Measurements from ENCODE around the gene GKAP1. TPM values are rescaled to one million over a fixed set of nuclear protein-coding genes. Genes with fewer than 3 reads are reported as not detected.

GKAP1 gene
- polyA plus RNA-seq, 4 donors = 15.7 to 24.7 (median 19.6) TPM

Other genes with a start within 250 kb of the GKAP1 start
- 10 to 100 TPM; 10.4 to 16.0 (median 13.1) TPM for gene IDNK, start 194.6 kb downstream of the GKAP1 start, polyA plus RNA-seq (ENCODE audit: insufficient read length in 4 of 4)
- 100 to 1,000 TPM in 3 of 4 donors, 10 to 100 TPM in 1; 97.7 to 118 (median 111) TPM for gene UBQLN1, start 109.8 kb downstream of the GKAP1 start, polyA plus RNA-seq (ENCODE audit: insufficient read length in 4 of 4)
- gene KIF27, start 103.7 kb upstream of the GKAP1 start, polyA plus RNA-seq (ENCODE audit: insufficient read length in 4 of 4) = 10 to 100 TPM; 17.0 to 25.1 (median 20.6) TPM
- gene HNRNPK, start 162.4 kb upstream of the GKAP1 start, polyA plus RNA-seq (ENCODE audit: insufficient read length in 4 of 4) = 1,000 to 10,000 TPM in 1 of 4 donors, 100 to 1,000 TPM in 3; 860 to 1,030 (median 902) TPM
- 10 to 100 TPM; 19.6 to 24.5 (median 22.6) TPM for gene RMI1, start 163.0 kb upstream of the GKAP1 start, polyA plus RNA-seq (ENCODE audit: insufficient read length in 4 of 4)

All from left renal cortex interstitium (tissue), 4 donors.